Astrocyte (in vitro differentiated cells and primary cell): ENCODE results near the gene ATP5F1C.

Experiments
- EZH2 ChIP-seq: IDR thresholded peaks from 2 replicates; pipeline ENCODE4 v1.6.1; 2012; ENCODE audit warnings: mild to moderate bottlenecking, low read length, inconsistent platforms; ENCODE audit not compliant: insufficient read depth
- TF ChIP-seq, protein P1 (sequence below): IDR thresholded peaks from 2 replicates; pipeline ENCODE4 v1.5.1; 2011; ENCODE audit warnings: low read depth, mild to moderate bottlenecking, inconsistent platforms, low read length, moderate library complexity; ENCODE audit not compliant: insufficient read depth

DNA sequence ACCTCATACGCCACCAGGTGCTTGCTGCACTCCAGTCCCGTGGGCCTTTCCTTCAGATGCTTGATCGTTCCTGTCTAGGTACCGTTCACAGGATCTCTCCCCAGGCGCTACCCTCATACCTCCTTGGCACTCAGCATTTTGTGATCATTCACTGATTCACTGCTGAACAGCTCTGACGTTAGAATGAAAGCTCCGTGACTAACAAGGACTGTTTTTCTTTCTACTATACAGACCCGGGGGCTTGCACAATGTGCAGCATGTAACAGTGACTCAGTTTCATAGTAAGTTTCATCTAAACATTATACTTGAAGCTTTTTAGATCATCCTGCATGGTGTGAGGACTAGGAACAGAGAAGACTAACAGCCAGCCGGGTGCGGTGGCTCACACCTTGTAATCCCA lies 20.8 kb upstream of the ATP5F1C start:
- TF ChIP-seq, protein P1, sequence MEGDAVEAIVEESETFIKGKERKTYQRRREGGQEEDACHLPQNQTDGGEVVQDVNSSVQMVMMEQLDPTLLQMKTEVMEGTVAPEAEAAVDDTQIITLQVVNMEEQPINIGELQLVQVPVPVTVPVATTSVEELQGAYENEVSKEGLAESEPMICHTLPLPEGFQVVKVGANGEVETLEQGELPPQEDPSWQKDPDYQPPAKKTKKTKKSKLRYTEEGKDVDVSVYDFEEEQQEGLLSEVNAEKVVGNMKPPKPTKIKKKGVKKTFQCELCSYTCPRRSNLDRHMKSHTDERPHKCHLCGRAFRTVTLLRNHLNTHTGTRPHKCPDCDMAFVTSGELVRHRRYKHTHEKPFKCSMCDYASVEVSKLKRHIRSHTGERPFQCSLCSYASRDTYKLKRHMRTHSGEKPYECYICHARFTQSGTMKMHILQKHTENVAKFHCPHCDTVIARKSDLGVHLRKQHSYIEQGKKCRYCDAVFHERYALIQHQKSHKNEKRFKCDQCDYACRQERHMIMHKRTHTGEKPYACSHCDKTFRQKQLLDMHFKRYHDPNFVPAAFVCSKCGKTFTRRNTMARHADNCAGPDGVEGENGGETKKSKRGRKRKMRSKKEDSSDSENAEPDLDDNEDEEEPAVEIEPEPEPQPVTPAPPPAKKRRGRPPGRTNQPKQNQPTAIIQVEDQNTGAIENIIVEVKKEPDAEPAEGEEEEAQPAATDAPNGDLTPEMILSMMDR = no peak
- TF ChIP-seq EZH2 = no peak
